IMR-90 (cell line): Measurements from ENCODE around the gene LYRM4. TPM values are rescaled to one million over a fixed set of nuclear protein-coding genes. Genes with fewer than 3 reads are reported as not detected.

Experiments
- ATAC-seq: fragments of 200-7000 bp; cut with Tn5 transposase; 2 replicates; pipeline ENCODE4 v1.9.1; 2020; ENCODE audit warnings: low read depth, mild to moderate bottlenecking, moderate library complexity
- BruUV-seq: library from RNA; stranded (reverse); fragments of 400-500 nt; replicated peaks from 2 replicates; lab custom pipeline; 2021; lab: Mats Ljungman, UMichigan
- CTCF ChIA-PET: fragments of 300-600 bp; formaldehyde crosslinking; extraction: SDS; loops from one replicate; lab custom pipeline; 2021; ENCODE audit warnings: antibody characterized with exemption; lab: Yijun Ruan, JAX
- POLR2A ChIA-PET: fragments of 300-600 bp; sonication (Branson Sonifier 250); formaldehyde crosslinking; loops from one replicate; lab custom pipeline; 2022; ENCODE audit warnings: antibody characterized with exemption; ENCODE audit not compliant: unreplicated experiment; lab: Charles Lee
- DNase-seq: peaks from one replicate; pipeline ENCODE4 v3.0.0; 2013
- H2AFZ ChIP-seq: replicated peaks from 2 replicates; pipeline ENCODE3; 2013; ENCODE audit warnings: low read length, mild to moderate bottlenecking; ENCODE audit not compliant: poor library complexity
- H2AK5ac ChIP-seq: 2 replicates; pipeline ENCODE4 v1.6.1; 2013; ENCODE audit warnings: low read depth, low read length, inconsistent platforms
- H2AK9ac ChIP-seq: replicated peaks from 2 replicates; pipeline ENCODE3; 2013; ENCODE audit warnings: mild to moderate bottlenecking, low read depth, low read length, moderate library complexity; ENCODE audit not compliant: poor library complexity
- H2BK120ac ChIP-seq: 2 replicates; pipeline ENCODE4 v1.6.1; 2013; ENCODE audit warnings: low read depth, low read length, inconsistent platforms
- H2BK15ac ChIP-seq: 3 replicates; pipeline ENCODE4 v1.6.1; 2013; ENCODE audit warnings: low read depth, low read length, inconsistent platforms
- H2BK20ac ChIP-seq: 2 replicates; pipeline ENCODE4 v1.6.1; 2013; ENCODE audit warnings: low read depth, mild to moderate bottlenecking, inconsistent platforms, low read length, moderate library complexity
- H2BK5ac ChIP-seq: 2 replicates; pipeline ENCODE4 v1.6.1; 2013; ENCODE audit warnings: mild to moderate bottlenecking, low read depth, low read length, inconsistent platforms; ENCODE audit not compliant: poor library complexity, severe bottlenecking
- H3K14ac ChIP-seq: replicated peaks from 2 replicates; pipeline ENCODE4 v1.6.1; 2013; ENCODE audit warnings: low read depth, low read length, inconsistent platforms
- H3K18ac ChIP-seq: 2 replicates; pipeline ENCODE4 v1.6.1; 2013; ENCODE audit warnings: low read depth, low read length, control low read depth
- H3K23ac ChIP-seq: 2 replicates; pipeline ENCODE4 v1.6.1; 2013; ENCODE audit warnings: low read depth, low read length, inconsistent platforms
- H3K27ac ChIP-seq: 2 replicates; pipeline ENCODE4 v1.5.1; 2013; ENCODE audit warnings: mild to moderate bottlenecking, control low read depth, low read length; ENCODE audit not compliant: insufficient read depth
- H3K27me3 ChIP-seq: 2 replicates; pipeline ENCODE4 v1.6.1; 2013; ENCODE audit warnings: low read length; ENCODE audit not compliant: control insufficient read depth, insufficient read depth
- H3K36me3 ChIP-seq: 2 replicates; pipeline ENCODE4 v1.6.1; 2013; ENCODE audit warnings: low read length, mixed read lengths; ENCODE audit not compliant: control insufficient read depth, insufficient read depth
- H3K4ac ChIP-seq: 2 replicates; pipeline ENCODE4 v1.6.1; 2013; ENCODE audit warnings: low read depth, low read length, inconsistent platforms
- H3K4me1 ChIP-seq: 2 replicates; pipeline ENCODE4 v1.6.1; 2013; ENCODE audit warnings: low read length, mixed read lengths; ENCODE audit not compliant: control insufficient read depth, insufficient read depth
- H3K4me2 ChIP-seq: 2 replicates; pipeline ENCODE4 v1.6.1; 2013; ENCODE audit warnings: low read depth, mild to moderate bottlenecking, control low read depth, low read length, moderate library complexity
- H3K4me3 ChIP-seq: 2 replicates; pipeline ENCODE4 v1.5.1; 2013; ENCODE audit warnings: low read depth, mild to moderate bottlenecking, control low read depth, low read length, moderate library complexity; ENCODE audit not compliant: insufficient read depth
- H3K56ac ChIP-seq: 2 replicates; pipeline ENCODE4 v1.6.1; 2013; ENCODE audit warnings: low read length, inconsistent platforms; ENCODE audit not compliant: insufficient read depth; ENCODE audit errors: extremely low read depth
- H3K79me1 ChIP-seq, 2 experiments: 2 replicates each; pipeline ENCODE4 v1.6.1; 2013; ENCODE audit warnings: low read length in 2 of 2, inconsistent platforms in 1 of 2, low read depth in 1 of 2
- H3K9ac ChIP-seq: 2 replicates; pipeline ENCODE4 v1.6.1; 2013; ENCODE audit warnings: low read depth, low read length, control low read depth
- H3K9me1 ChIP-seq: 2 replicates; pipeline ENCODE4 v1.6.1; 2013; ENCODE audit warnings: low read length, inconsistent platforms; ENCODE audit not compliant: insufficient read depth
- H3K9me3 ChIP-seq: 2 replicates; pipeline ENCODE4 v1.6.1; 2013; ENCODE audit warnings: low read length; ENCODE audit not compliant: control insufficient read depth, insufficient read depth
- H4K20me1 ChIP-seq: 2 replicates; pipeline ENCODE4 v1.6.1; 2013; ENCODE audit warnings: low read length, inconsistent platforms; ENCODE audit not compliant: insufficient read depth
- H4K5ac ChIP-seq: 2 replicates; pipeline ENCODE4 v1.6.1; 2013; ENCODE audit warnings: mild to moderate bottlenecking, low read depth, low read length, control low read depth
- H4K8ac ChIP-seq, 2 experiments: 2 replicates each; pipeline ENCODE4 v1.6.1; 2013; ENCODE audit warnings: low read depth in 2 of 2, low read length in 2 of 2, control low read depth in 1 of 2, inconsistent platforms in 1 of 2
- H4K91ac ChIP-seq: 2 replicates; pipeline ENCODE4 v1.6.1; 2013; ENCODE audit warnings: low read depth, low read length, inconsistent platforms; ENCODE audit not compliant: insufficient read depth
- BHLHE40 ChIP-seq: fragments of 150-350 bp; IDR thresholded peaks from 2 replicates; pipeline ENCODE4 v1.6.1; 2016; ENCODE audit warnings: mild to moderate bottlenecking, low read depth, low read length
- CHD1 ChIP-seq: IDR thresholded peaks from 2 replicates; pipeline ENCODE4 v1.6.1; 2012; ENCODE audit warnings: low read depth, low read length, improper control_type of control experiment
- FOS ChIP-seq: fragments of 150-350 bp; IDR thresholded peaks from 2 replicates; pipeline ENCODE4 v1.6.1; 2016; ENCODE audit warnings: low read depth, low read length
- WGBS, 2 experiments: methylation state at CpG; one replicate each; pipeline versions ENCODE4 v1.1.5 to v1.1.7; 2013; ENCODE audit warnings: missing lambda C conversion rate in 2 of 2; ENCODE audit not compliant: insufficient read length in 1 of 2; ENCODE audit errors: extremely low coverage in 2 of 2; 5-methylcytosine and 5-hydroxymethylcytosine counted together
- dilution Hi-C: fragments of 300-500 bp; cut with HindIII; formaldehyde crosslinking; loops from one replicate; pipeline ENCODE4 v1.14.3; 2018; ENCODE audit warnings: low sequenced_read_pairs; ENCODE audit not compliant: unreplicated experiment
- in situ Hi-C: fragments of 300-500 bp; cut with MboI; formaldehyde crosslinking; loops from 3 replicates; pipeline ENCODE4 v1.14.3; 2019; ENCODE audit warnings: low sequenced_read_pairs, inconsistent platforms, mixed read lengths
- intact Hi-C: fragments of 100-400 bp; cut with micrococcal nuclease; formaldehyde crosslinking; loops from 2 replicates; pipeline ENCODE4 v1.10.0; 2022
- polyA plus RNA-seq, 3 experiments: library from polyadenylated mRNA; depleted of rRNA; stranded (reverse); fragments of >200 nt; gene quantifications; 2 replicates each; pipeline ENCODE4 v1.2.3, GENCODE V29; 2012; ENCODE audit warnings: low replicate concordance in 1 of 3
- total RNA-seq: library from RNA; depleted of rRNA; stranded (reverse); fragments of >200 nt; gene quantifications from 2 replicates; pipeline ENCODE4 v1.2.3, GENCODE V29; 2012

Gene LYRM4
- total and polyA plus RNA-seq, 2 of the 4 experiments (the other 2 are of a cell fraction) = 11.5 to 26.6 TPM

DNA sequence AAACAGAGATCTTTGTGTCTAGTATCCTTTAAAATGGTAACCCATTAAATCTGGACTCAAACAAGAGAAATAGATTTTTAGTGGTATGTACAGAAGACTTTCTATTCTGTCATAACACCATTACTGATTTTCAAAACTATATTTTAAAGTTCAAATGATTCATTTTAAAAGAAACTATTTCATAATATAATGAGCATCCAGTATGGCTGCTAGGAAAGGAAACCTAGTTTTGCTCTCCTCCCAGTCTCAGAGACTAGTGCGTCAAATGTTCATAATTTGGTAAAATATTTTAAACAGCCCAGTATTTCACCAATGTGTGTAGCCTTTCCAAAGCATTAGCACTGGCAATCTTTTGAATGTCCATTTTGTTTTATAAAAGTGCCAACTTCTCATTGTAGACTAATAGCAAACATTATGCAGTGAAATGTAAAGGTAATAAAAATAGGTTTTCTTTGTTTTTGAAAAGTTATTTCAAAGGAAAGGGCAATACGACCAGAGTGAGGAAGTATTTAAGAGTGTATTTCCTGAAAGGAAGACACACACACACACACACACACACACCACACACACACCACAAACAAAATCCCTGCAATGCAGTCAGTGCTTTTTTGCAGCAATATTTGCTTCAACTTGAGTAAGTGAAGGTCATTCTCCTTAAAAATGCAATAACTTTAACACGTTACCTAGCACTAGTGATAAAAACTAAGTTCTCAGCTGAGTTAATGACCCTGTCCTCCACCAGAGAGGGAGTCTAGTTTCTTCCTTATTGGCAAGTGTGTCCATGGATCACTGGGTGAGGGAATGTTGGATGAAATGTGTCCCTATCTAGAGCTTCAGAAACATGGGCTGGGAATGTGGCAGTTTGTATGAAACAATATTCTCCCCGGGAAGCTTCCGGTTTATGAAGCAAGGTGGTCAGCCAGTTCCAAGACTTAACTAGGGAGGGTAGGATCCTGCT lies 171.0 kb downstream of the LYRM4 start (continued):
- TF ChIP-seq CHD1 (no peak), FOS (no peak)

DNA sequence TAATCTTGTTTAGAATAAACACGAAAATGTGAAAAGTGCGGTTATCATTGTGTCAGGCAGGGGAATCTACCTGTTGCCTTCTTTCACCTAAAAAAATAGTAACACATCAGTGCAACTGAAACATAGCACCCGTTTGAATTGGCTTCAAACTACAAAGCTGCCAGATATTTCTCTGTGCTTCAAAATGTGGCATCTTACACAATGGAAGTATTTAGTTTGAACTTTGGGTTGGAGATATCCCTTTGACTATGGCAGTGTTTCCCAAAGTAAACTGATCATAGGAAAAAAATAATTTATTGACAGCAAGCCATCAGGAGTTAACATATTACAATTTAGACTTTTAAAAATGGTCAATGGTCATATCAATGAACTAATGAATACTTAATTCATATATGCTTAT lies 172.0 kb downstream of the LYRM4 start:
- in situ Hi-C loops = no loop called here
- Histone ChIP-seq H3K36me3 (no peaks in the 10 kb centered on the region), H2BK5ac (no peak overlapping the region), H3K9ac (no peak overlapping the region), H4K20me1 (no peaks in the 10 kb centered on the region; the same call in 1 of the 2 replicates), H3K14ac (no peak overlapping the region), H3K4ac (no peak overlapping the region), H3K9me3 (no peaks in the 10 kb centered on the region; the same call in 1 of the 2 replicates), H2BK15ac (no peak overlapping the region), H4K5ac (no peak overlapping the region), H4K8ac (no peak overlapping the region), H3K23ac (no peak overlapping the region), H2BK120ac (no peak overlapping the region), H3K79me1 (no peaks in the 10 kb centered on the region), H3K18ac (no peak overlapping the region), H2BK20ac (no peak overlapping the region), H2AK5ac (no peak overlapping the region), H3K27me3 (peaks cover 59% of the 10 kb centered on the region), H3K56ac (no peak overlapping the region), H3K27ac (no peak overlapping the region), H3K4me3 (no peak overlapping the region), H2AFZ (no peak overlapping the region), H2AK9ac (no peak overlapping the region), H3K4me2 (no peak overlapping the region), H3K4me1 (peaks cover 4% of the 10 kb centered on the region; the same call in 1 of the 2 replicates), H3K9me1 (no peaks in the 10 kb centered on the region), H4K91ac (no peak overlapping the region)
- intact Hi-C loops = no loop called here
- no CpG with 5 or more reads among the region's 3 CpGs for WGBS, 2 experiments
- ChIA-PET CTCF (interaction anchor here (0.7 kb wide), 1 partner anchor 94 kb away, joined by 3 read pairs; no protein-coding TSS in a partner anchor), POLR2A (no interaction called here)
- dilution Hi-C loops = no loop called here
- no TSS peak for BruUV-seq
- DNase-seq (no peak), ATAC-seq (no peak)
- TF ChIP-seq BHLHE40 = no peak
